Memory B cell (primary cell): ENCODE measurements around the gene TSPAN12.
A peak's percentile ranks its signal among the peaks of the same experiment; 100 is the strongest.
"Not testable (repeated sequence)": the region's sequence is repeated elsewhere in the genome, so short reads cannot be mapped to it uniquely, and the experiment has no call there.

Experiments
- ATAC-seq: fragments of 150-1000 bp; cut with Tn5 transposase; 2 replicates; pipeline ENCODE4 v1.10.0; 2021; ENCODE audit warnings: low read depth, mild to moderate bottlenecking, moderate library complexity
- DNase-seq, 2 donors: peaks; one replicate each; pipeline ENCODE4 v3.0.0; 2022; ENCODE audit warnings: low spot score in 2 of 2
- H3K27ac Mint-ChIP-seq: one replicate; pipeline ENCODE4 v1.8.0; 2022; ENCODE audit warnings: mild to moderate bottlenecking, moderate library complexity, mixed read lengths
- H3K27me3 Mint-ChIP-seq: one replicate; pipeline ENCODE4 v1.8.0; 2022; ENCODE audit warnings: mixed read lengths
- H3K36me3 Mint-ChIP-seq: one replicate; pipeline ENCODE4 v1.8.0; 2022; ENCODE audit warnings: mild to moderate bottlenecking, mixed read lengths
- H3K4me1 Mint-ChIP-seq: one replicate; pipeline ENCODE4 v1.8.0; 2022; ENCODE audit warnings: mixed read lengths
- H3K4me3 Mint-ChIP-seq: one replicate; pipeline ENCODE4 v1.8.0; 2022; ENCODE audit warnings: mild to moderate bottlenecking, moderate library complexity, mixed read lengths
- H3K9me3 Mint-ChIP-seq: one replicate; pipeline ENCODE4 v1.8.0; 2022; ENCODE audit warnings: mixed read lengths

TSPAN12 gene

GRCh38 chr7:120857588-120858573, at the start of gene TSPAN12:
Gene TSPAN12 (minus strand): TSS chr7:120858144. CDS start chr7:120856763, 1,381 bp downstream.
- H3K36me3 Mint-ChIP-seq = no peaks in the 10 kb centered on the region
- peaks cover 8% of the 10 kb centered on the region for H3K4me1 Mint-ChIP-seq
- H3K27me3 Mint-ChIP-seq = peaks cover 19% of the 10 kb centered on the region
- no peaks in the 10 kb centered on the region for H3K9me3 Mint-ChIP-seq
- peak; percentile 44 to 63 for DNase-seq
- peak within 1 kb of the TSS; percentile 88 for H3K4me3 Mint-ChIP-seq
- no peak within 1 kb of the TSS for H3K27ac Mint-ChIP-seq
- ATAC-seq = peak; percentile 89

DNA sequence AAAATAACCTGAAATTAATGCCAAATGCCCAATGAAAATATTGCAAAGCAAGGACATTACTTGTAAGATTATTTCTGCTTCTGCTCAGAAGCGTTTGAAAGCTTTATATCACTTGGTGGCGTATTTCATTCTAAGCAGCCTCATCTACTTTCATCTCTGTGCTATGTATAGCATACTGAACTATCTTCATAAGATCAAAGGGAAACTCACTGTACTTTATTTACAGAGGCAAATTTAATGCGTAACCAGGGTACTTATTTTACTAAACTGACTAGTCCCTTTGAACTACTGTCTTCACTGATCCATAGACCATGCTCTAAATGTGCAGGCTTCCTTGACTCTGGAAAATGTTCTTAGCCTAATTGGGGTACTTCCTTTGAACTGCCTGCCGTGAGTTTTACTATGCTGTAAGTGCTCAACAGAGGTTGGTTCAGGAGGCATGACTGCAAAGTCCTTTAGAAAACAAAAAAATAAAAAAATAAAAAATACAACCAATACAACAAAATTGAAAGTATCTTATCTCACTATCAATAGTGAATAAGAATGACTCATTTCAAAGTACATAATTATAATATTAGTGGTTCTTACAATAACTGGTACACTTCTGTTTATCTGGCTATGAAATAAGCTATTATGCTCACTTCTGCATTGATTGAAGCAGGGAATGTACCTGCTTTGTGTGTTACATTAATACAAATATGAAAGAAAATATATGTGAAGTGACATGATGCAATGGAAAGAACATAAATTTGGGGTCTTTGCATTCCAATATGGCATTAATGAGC, 41.0 kb upstream of the TSPAN12 start:
- ATAC-seq (no peak), DNase-seq (no peak)
- H3K9me3 Mint-ChIP-seq = peaks cover 6% of the 10 kb centered on the region
- no peak overlapping the region for H3K4me3 Mint-ChIP-seq
- no peaks in the 10 kb centered on the region for H3K4me1 Mint-ChIP-seq
- H3K27ac Mint-ChIP-seq = no peak overlapping the region
- peaks cover 17% of the 10 kb centered on the region for H3K27me3 Mint-ChIP-seq
- H3K36me3 Mint-ChIP-seq = peaks cover 6% of the 10 kb centered on the region

DNA sequence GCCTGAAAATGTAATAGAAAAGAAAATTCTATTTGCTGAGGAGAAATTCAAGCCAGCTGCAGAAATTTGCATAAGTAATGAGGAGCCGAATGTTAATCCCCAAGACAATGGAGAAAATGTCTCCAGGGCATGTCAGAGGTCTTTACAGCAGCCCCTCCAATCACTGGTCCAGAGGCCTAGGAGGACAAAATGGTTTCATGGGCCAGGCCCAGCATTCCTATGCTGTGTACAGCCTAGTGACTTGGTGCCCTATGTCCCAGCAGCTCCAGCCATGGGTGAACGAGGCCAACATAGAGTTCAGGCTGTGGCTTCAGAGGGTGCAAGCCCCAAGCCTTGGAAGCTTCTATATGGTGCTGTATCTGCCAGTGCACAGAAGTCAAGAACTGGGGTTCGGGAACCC, 37.3 kb upstream of the TSPAN12 start:
- not testable (repeated sequence) for ATAC-seq, H3K36me3 Mint-ChIP-seq, H3K27me3 Mint-ChIP-seq, H3K4me3 Mint-ChIP-seq, H3K27ac Mint-ChIP-seq, H3K9me3 Mint-ChIP-seq, H3K4me1 Mint-ChIP-seq, DNase-seq

GRCh38 chr7:120885602-120886001, 27.7 kb upstream of the TSPAN12 start:
- not testable (repeated sequence) for H3K27me3 Mint-ChIP-seq, H3K4me1 Mint-ChIP-seq, DNase-seq, H3K9me3 Mint-ChIP-seq, ATAC-seq, H3K36me3 Mint-ChIP-seq, H3K27ac Mint-ChIP-seq, H3K4me3 Mint-ChIP-seq

- DNase-seq = no peak
- H3K27me3 Mint-ChIP-seq = peaks cover 7% of the 10 kb centered on the region
- H3K4me1 Mint-ChIP-seq = no peaks in the 10 kb centered on the region
- no peaks in the 10 kb centered on the region for H3K9me3 Mint-ChIP-seq
- no peak for ATAC-seq
- no peak overlapping the region for H3K27ac Mint-ChIP-seq
- no peak overlapping the region for H3K4me3 Mint-ChIP-seq
- no peaks in the 10 kb centered on the region for H3K36me3 Mint-ChIP-seq
Observed at GRCh38 chr7:120877701-120878100, 19.8 kb upstream of the TSPAN12 start.

- Mint-ChIP-seq H3K36me3 (no peaks in the 10 kb centered on the region), H3K27me3 (peaks cover 7% of the 10 kb centered on the region), H3K4me3 (no peak overlapping the region), H3K9me3 (no peaks in the 10 kb centered on the region), H3K4me1 (no peaks in the 10 kb centered on the region), H3K27ac (no peak overlapping the region)
- ATAC-seq (no peak), DNase-seq (no peak)
Observed at GRCh38 chr7:120876922-120877321, 19.0 kb upstream of the TSPAN12 start.

- Mint-ChIP-seq H3K9me3 (no peaks in the 10 kb centered on the region), H3K36me3 (no peaks in the 10 kb centered on the region), H3K27me3 (peaks cover 9% of the 10 kb centered on the region), H3K4me3 (no peak overlapping the region), H3K27ac (no peak overlapping the region), H3K4me1 (no peaks in the 10 kb centered on the region)
- no peak for DNase-seq
- ATAC-seq = no peak
Observed at GRCh38 chr7:120874722-120875121, 16.8 kb upstream of the TSPAN12 start.

GRCh38 chr7:120874016-120874415, 16.1 kb upstream of the TSPAN12 start:
- no peak for ATAC-seq
- DNase-seq = no peak
- no peaks in the 10 kb centered on the region for H3K4me1 Mint-ChIP-seq
- H3K27me3 Mint-ChIP-seq = peaks cover 8% of the 10 kb centered on the region
- H3K9me3 Mint-ChIP-seq = no peaks in the 10 kb centered on the region
- no peak overlapping the region for H3K27ac Mint-ChIP-seq
- H3K36me3 Mint-ChIP-seq = no peaks in the 10 kb centered on the region
- H3K4me3 Mint-ChIP-seq = no peak overlapping the region

GRCh38 chr7:120873401-120873800, 15.5 kb upstream of the TSPAN12 start:
- no peak overlapping the region for H3K4me3 Mint-ChIP-seq
- H3K4me1 Mint-ChIP-seq = no peaks in the 10 kb centered on the region
- H3K36me3 Mint-ChIP-seq = no peaks in the 10 kb centered on the region
- no peak overlapping the region for H3K27ac Mint-ChIP-seq
- no peak for DNase-seq
- H3K27me3 Mint-ChIP-seq = peaks cover 7% of the 10 kb centered on the region
- H3K9me3 Mint-ChIP-seq = no peaks in the 10 kb centered on the region
- no peak for ATAC-seq

DNA sequence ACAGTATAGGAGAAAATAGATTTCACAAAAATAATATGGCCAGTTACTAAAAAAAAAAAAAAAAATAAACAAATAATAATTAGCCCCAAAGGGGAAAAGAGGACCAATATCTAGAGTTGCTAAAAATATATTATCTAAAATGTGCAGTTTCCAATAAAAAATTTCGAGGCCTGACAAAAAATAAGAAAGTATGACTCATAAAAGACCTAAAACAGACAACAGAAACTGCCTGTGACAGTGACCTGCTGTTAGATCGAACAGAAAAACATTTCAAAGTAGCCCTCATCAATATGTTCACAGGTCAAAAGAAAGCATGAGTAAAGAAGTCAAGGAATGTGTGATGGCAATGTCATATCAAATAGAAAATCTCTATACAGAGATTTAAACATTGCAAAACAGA, 11.8 kb upstream of the TSPAN12 start:
- H3K27ac Mint-ChIP-seq = no peak overlapping the region
- H3K4me1 Mint-ChIP-seq = no peaks in the 10 kb centered on the region
- no peaks in the 10 kb centered on the region for H3K9me3 Mint-ChIP-seq
- H3K4me3 Mint-ChIP-seq = no peak overlapping the region
- ATAC-seq (no peak), DNase-seq (no peak)
- peaks cover 7% of the 10 kb centered on the region for H3K27me3 Mint-ChIP-seq
- H3K36me3 Mint-ChIP-seq = no peaks in the 10 kb centered on the region

DNA sequence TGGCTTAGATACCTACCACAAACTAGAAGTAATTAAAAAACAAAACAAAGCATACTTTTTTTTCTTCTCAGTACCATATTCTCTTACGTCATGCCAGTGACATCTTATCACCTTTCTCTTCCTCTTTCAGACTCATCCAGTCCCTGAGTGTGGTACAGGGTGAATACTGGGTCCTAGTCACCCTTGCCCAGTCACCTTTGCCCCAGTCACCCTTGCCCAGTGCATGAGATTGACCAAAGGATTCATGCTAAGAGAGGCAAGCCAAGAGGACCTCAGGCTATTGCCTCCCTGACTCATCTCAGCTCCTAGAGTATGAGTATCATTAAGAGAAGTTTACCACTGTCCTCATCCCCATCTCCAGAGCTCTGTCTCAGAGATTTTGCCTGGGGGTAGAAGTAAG, 10.0 kb upstream of the TSPAN12 start:
- Mint-ChIP-seq H3K4me3 (no peak overlapping the region), H3K9me3 (no peaks in the 10 kb centered on the region), H3K27ac (no peak overlapping the region), H3K36me3 (no peaks in the 10 kb centered on the region), H3K27me3 (peaks cover 8% of the 10 kb centered on the region), H3K4me1 (peaks cover 2% of the 10 kb centered on the region)
- ATAC-seq (peak; percentile 62), DNase-seq (no peak)

GRCh38 chr7:120865191-120865981, 7.4 kb upstream of the TSPAN12 start:
- Mint-ChIP-seq H3K9me3 (no peaks in the 10 kb centered on the region), H3K27me3 (peaks cover 15% of the 10 kb centered on the region), H3K4me1 (peaks cover 2% of the 10 kb centered on the region), H3K27ac (no peak overlapping the region), H3K4me3 (no peak overlapping the region), H3K36me3 (no peaks in the 10 kb centered on the region)
- no peak for ATAC-seq
- no peak for DNase-seq

DNA sequence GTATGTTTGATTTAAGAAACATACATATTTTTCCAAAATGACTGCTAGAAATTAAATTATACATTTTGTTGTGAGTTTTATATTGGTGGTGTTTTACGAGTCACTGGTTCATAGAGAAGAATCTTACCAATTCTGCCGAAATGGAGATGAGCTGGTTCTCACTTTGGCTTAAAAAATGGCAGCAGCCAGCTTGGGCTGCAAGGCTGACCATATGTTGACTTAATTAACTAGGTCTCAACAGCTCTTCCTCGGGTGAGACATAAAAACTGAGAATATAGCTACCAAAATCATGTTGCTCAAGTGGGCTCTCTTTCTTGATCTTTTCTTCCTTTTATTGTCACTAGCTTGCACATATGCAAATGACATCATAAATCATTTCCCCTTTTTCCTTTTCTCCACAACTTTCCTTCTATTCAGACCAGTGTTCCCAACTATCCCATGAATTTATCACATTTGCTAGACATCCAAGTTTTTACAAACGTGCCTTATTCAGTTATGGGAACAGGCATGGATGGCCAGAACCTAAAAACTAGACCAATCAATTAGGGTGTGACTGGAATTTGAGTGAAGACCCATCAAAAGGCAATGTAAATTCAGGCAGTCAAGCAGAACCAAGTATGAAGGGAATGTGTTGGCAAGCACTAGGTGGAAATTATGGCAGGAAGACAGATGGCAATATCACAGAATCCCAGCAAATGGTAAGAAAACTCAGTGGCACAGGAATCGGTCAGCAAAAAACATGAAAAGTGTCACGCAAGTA, 6.4 kb upstream of the TSPAN12 start:
- Mint-ChIP-seq H3K9me3 (no peaks in the 10 kb centered on the region), H3K4me3 (no peak overlapping the region), H3K36me3 (no peaks in the 10 kb centered on the region), H3K27ac (no peak overlapping the region), H3K4me1 (peaks cover 2% of the 10 kb centered on the region), H3K27me3 (peaks cover 15% of the 10 kb centered on the region)
- DNase-seq (no peak), ATAC-seq (no peak)
